Measurements from ENCODE around the gene SMOC2.

DNA sequence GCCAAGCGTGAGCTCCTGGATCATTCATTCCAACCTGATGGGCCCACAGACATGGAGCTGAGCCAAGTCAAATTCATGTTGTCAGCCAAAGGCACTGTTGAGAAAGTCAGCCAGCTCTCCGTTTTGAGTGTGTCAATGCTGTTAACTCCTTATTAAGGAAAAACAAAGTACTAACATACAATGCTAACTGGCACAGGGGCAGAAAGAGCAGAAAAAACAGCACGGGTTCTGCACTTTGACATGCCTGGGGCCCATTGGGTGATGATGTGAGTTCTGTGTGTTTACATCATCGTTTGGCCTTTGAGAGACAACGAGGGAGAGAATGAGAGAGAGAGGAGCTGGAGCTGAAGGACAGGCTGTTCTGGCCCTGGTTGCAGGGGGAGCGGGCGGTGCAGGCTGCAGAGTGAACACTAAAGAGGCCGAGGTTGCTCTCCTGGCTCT is 85.9 kb downstream of the SMOC2 start:
- TF ChIP-seq CREB1 (IDR thresholded peaks at IDR 0.05; ENCODE audit: low read depth) (no peak), EGR1 (IDR thresholded peaks at IDR 0.05) (no peak), EP300 (IDR thresholded peaks at IDR 0.05; ENCODE audit: borderline replicate concordance) (no peak), TCF12 (IDR thresholded peaks at IDR 0.05; ENCODE audit: low read depth) (no peak), NFIC (IDR thresholded peaks at IDR 0.05) (no peak), YY1 (IDR thresholded peaks at IDR 0.05; ENCODE audit: low read depth) (no peak), TAF1 (IDR thresholded peaks at IDR 0.05; ENCODE audit: low read depth) (no peak), FOXM1 (IDR thresholded peaks at IDR 0.05; ENCODE audit: borderline replicate concordance, low read depth) (no peak)
- TF ChIP-seq, protein P1, sequence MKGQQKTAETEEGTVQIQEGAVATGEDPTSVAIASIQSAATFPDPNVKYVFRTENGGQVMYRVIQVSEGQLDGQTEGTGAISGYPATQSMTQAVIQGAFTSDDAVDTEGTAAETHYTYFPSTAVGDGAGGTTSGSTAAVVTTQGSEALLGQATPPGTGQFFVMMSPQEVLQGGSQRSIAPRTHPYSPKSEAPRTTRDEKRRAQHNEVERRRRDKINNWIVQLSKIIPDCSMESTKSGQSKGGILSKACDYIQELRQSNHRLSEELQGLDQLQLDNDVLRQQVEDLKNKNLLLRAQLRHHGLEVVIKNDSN (IDR thresholded peaks at IDR 0.05): no peak
- TF ChIP-seq, protein P2, sequence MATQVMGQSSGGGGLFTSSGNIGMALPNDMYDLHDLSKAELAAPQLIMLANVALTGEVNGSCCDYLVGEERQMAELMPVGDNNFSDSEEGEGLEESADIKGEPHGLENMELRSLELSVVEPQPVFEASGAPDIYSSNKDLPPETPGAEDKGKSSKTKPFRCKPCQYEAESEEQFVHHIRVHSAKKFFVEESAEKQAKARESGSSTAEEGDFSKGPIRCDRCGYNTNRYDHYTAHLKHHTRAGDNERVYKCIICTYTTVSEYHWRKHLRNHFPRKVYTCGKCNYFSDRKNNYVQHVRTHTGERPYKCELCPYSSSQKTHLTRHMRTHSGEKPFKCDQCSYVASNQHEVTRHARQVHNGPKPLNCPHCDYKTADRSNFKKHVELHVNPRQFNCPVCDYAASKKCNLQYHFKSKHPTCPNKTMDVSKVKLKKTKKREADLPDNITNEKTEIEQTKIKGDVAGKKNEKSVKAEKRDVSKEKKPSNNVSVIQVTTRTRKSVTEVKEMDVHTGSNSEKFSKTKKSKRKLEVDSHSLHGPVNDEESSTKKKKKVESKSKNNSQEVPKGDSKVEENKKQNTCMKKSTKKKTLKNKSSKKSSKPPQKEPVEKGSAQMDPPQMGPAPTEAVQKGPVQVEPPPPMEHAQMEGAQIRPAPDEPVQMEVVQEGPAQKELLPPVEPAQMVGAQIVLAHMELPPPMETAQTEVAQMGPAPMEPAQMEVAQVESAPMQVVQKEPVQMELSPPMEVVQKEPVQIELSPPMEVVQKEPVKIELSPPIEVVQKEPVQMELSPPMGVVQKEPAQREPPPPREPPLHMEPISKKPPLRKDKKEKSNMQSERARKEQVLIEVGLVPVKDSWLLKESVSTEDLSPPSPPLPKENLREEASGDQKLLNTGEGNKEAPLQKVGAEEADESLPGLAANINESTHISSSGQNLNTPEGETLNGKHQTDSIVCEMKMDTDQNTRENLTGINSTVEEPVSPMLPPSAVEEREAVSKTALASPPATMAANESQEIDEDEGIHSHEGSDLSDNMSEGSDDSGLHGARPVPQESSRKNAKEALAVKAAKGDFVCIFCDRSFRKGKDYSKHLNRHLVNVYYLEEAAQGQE (IDR thresholded peaks at IDR 0.05; ENCODE audit: low read depth): no peak
